ENCODE data around the gene CYYR1. TPM values are rescaled to one million over a fixed set of nuclear protein-coding genes. Genes with fewer than 3 reads are reported as not detected.

Gene CYYR1
- not detected for total RNA-seq
- polyA plus RNA-seq: not detected

DNA sequence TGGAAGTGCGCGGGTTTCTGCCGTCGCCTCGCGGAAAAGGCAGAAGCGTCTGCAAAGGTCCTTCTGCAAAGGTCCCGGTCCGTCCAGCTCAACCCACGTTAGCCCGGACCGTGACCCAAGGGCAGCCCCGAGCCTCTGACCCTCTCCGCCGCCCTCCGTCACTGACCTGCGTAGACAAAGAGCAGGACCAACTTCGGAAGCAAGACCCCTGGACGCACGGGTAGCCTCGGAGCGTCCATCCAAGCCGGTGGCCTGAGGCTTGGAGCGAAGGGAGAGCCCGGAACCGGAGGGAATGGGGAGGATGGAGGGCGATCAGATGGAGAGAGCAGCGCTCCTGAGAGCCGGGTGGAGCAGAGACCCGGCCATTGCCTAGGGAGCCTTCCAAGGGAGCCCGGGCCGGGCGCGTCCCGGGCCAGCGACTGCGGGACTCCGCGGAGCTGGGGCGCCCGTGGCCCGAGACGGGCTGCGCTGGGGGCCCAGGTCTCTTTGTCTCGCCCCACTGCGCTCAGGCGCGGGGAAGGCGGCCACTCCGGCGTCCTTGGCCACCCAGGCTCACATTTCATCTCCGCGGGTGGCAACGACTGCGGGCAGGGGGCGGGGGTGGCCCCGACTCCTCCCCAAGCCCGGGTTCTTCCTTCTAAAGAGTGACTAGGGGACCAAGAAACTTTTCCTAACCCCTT lies at the start of gene CYYR1:
Gene CYYR1 (minus strand): TSS at position 585 of the 680 bp plus-strand sequence. CDS start 346 bp downstream, at position 239.
- H3K4me1 Mint-ChIP-seq: peaks cover 0 to 4% (median 1%) of the 10 kb centered on the region in 4 donors
- intact Hi-C loops (cut with micrococcal nuclease): no loop called here
- ChIA-PET POLR2A (ENCODE audit: partially characterized antibody) (no interaction called here), CTCF (ENCODE audit: partially characterized antibody) (no interaction called here)
- no peaks in the 10 kb centered on the region for H3K9me3 ChIP-seq (ENCODE audit: control insufficient read depth in 1 of 2, low read length in 2 of 2)
- H3K4me1 ChIP-seq (ENCODE audit: insufficient read depth, low read length): no peaks in the 10 kb centered on the region
- no peaks in the 10 kb centered on the region for H3K36me3 Mint-ChIP-seq
- H3K27ac Mint-ChIP-seq: no peak within 1 kb of the TSS
- no peak within 1 kb of the TSS for H3K4me3 ChIP-seq (ENCODE audit: low read length in 2 of 2)
- no peaks in the 10 kb centered on the region for H3K27me3 ChIP-seq (ENCODE audit: insufficient read depth, low read length)
- no peak within 1 kb of the TSS for H3K27ac ChIP-seq (ENCODE audit: low read depth, low read length)
- H3K9me3 Mint-ChIP-seq: peaks cover 0 to 18% (median 8%) of the 10 kb centered on the region in 8 donors
- DNase-seq: no peak
- H3K4me3 Mint-ChIP-seq: peak within 1 kb of the TSS in 4 of 8 donors; percentile 8 to 65 (median 24)
- H3K36me3 ChIP-seq (ENCODE audit: insufficient read depth, low read length): no peaks in the 10 kb centered on the region
- H3K27me3 Mint-ChIP-seq: peaks cover 5 to 6% of the 10 kb centered on the region in 2 donors

DNA sequence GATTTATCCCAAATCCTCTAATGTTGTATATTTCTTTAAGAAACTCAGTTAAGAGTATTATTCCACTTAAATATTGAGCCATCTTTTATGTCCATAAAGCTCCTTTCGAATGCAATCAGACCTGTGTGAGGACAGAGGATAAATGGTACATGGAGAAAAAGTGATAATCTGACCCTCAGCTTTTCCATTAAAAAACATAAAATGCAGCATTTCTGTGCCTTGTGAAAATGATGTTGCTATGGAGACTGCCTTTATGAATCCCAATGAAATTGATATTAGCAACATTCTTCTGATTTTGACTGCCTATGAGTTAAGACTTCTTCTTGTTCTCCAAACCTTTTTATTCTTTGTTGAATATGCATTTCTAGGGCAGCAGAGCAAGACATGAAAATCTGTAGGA lies 44.1 kb upstream of the CYYR1 start:
- DNase-seq: no peak
- Histone ChIP-seq H3K27ac (ENCODE audit: low read depth, low read length) (no peak overlapping the region), H3K4me3 (ENCODE audit: low read length in 2 of 2) (no peak overlapping the region), H3K4me1 (ENCODE audit: insufficient read depth, low read length) (no peaks in the 10 kb centered on the region), H3K36me3 (ENCODE audit: insufficient read depth, low read length) (no peaks in the 10 kb centered on the region), H3K9me3 (ENCODE audit: control insufficient read depth in 1 of 2, low read length in 2 of 2) (no peaks in the 10 kb centered on the region), H3K27me3 (ENCODE audit: insufficient read depth, low read length) (no peaks in the 10 kb centered on the region)
- Mint-ChIP-seq H3K36me3 (no peaks in the 10 kb centered on the region), H3K27ac (no peak overlapping the region), H3K9me3 (peaks cover 0 to 2% (median 0%) of the 10 kb centered on the region in 8 donors), H3K4me3 (no peak overlapping the region), H3K4me1 (no peaks in the 10 kb centered on the region), H3K27me3 (peaks cover 0 to 4% of the 10 kb centered on the region in 2 donors)
- ChIA-PET CTCF (ENCODE audit: partially characterized antibody) (no interaction called here), POLR2A (ENCODE audit: partially characterized antibody) (no interaction called here)
- intact Hi-C loops (cut with micrococcal nuclease): no loop called here

DNA sequence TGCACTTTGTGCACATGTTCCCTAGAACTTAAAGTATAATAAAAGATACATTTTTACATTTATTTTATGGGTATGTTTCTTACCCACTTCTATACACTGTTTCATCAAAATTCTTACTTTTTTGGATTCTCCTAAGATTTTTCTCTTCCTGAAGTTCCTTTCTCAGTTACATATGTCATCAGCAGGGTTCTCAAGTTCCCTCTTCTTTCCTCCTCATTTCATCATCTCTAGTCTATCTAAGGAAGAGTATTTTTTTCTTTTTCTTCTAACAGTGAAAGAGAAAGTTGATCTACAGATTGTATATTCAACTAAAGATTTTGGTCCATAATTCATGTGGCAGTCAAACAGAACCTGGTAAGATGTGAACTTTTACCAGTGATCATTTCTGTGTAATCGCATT lies 41.2 kb upstream of the CYYR1 start:
- no peaks in the 10 kb centered on the region for H3K4me1 Mint-ChIP-seq
- Histone ChIP-seq H3K4me3 (ENCODE audit: low read length in 2 of 2) (no peak overlapping the region), H3K27ac (ENCODE audit: low read depth, low read length) (no peak overlapping the region), H3K4me1 (ENCODE audit: insufficient read depth, low read length) (no peaks in the 10 kb centered on the region), H3K9me3 (ENCODE audit: control insufficient read depth in 1 of 2, low read length in 2 of 2) (no peaks in the 10 kb centered on the region), H3K27me3 (ENCODE audit: insufficient read depth, low read length) (no peaks in the 10 kb centered on the region), H3K36me3 (ENCODE audit: insufficient read depth, low read length) (no peaks in the 10 kb centered on the region)
- intact Hi-C loops (cut with micrococcal nuclease): no loop called here
- no peak overlapping the region for H3K27ac Mint-ChIP-seq
- ChIA-PET CTCF (ENCODE audit: partially characterized antibody) (no interaction called here), POLR2A (ENCODE audit: partially characterized antibody) (no interaction called here)
- no peak overlapping the region for H3K4me3 Mint-ChIP-seq
- DNase-seq: no peak
- H3K27me3 Mint-ChIP-seq: peaks cover 0 to 4% of the 10 kb centered on the region in 2 donors
- peaks cover 0 to 3% (median 0%) of the 10 kb centered on the region in 8 donors for H3K9me3 Mint-ChIP-seq
- H3K36me3 Mint-ChIP-seq: no peaks in the 10 kb centered on the region

DNA sequence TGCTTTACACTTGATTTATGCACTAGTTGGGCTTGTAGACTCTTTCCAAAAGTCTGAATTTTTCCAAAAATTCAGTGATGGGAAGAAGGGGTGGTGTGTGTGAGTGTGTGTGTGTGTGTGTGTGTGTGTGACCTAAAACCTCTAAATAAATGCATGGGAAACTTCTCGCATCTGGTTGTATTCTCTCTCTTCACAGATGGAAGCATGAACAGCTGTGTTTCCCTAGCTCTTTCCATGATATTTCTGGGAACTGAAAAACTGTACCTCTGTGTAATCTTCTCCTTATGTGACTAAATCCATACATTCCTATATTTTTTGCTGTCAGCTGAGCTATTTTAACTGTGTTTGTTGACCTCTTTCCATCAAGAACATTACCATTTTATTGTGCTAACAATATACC lies 26.2 kb upstream of the CYYR1 start:
- no peak overlapping the region for H3K4me3 ChIP-seq (ENCODE audit: low read length in 2 of 2)
- Mint-ChIP-seq H3K27ac (no peak overlapping the region), H3K4me3 (no peak overlapping the region), H3K27me3 (no peaks in the 10 kb centered on the region), H3K36me3 (no peaks in the 10 kb centered on the region), H3K4me1 (no peaks in the 10 kb centered on the region), H3K9me3 (peaks cover 0 to 2% (median 0%) of the 10 kb centered on the region in 8 donors)
- H3K27me3 ChIP-seq (ENCODE audit: insufficient read depth, low read length): no peaks in the 10 kb centered on the region
- POLR2A ChIA-PET (ENCODE audit: partially characterized antibody): no interaction called here
- intact Hi-C loops (cut with micrococcal nuclease): no loop called here
- no peak overlapping the region for H3K27ac ChIP-seq (ENCODE audit: low read depth, low read length)
- CTCF ChIA-PET (ENCODE audit: partially characterized antibody): no interaction called here
- H3K36me3 ChIP-seq (ENCODE audit: insufficient read depth, low read length): no peaks in the 10 kb centered on the region
- no peaks in the 10 kb centered on the region for H3K4me1 ChIP-seq (ENCODE audit: insufficient read depth, low read length)
- no peaks in the 10 kb centered on the region for H3K9me3 ChIP-seq (ENCODE audit: control insufficient read depth in 1 of 2, low read length in 2 of 2)
- DNase-seq: no peak

DNA sequence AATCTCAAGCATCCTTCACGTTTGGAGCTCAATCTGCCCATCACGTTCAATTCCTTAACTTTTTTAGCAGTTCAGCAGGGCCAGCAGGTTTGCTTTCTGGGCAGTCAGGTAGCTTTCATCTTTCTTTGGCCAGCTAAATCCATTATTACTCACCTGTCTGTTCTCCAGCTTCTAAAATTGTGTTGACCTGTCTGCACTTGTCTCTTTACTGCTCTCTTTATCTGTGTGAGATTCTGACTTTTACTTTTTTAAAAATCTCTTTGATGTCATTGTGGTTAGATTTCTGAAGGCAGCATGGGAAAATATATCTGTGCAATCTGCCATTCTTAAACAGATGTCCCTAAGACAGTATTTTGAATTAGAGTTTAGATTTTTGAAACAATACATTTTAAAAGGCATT lies 24.9 kb upstream of the CYYR1 start:
- CTCF ChIA-PET (ENCODE audit: partially characterized antibody): no interaction called here
- Histone ChIP-seq H3K27me3 (ENCODE audit: insufficient read depth, low read length) (no peaks in the 10 kb centered on the region), H3K4me1 (ENCODE audit: insufficient read depth, low read length) (no peaks in the 10 kb centered on the region), H3K9me3 (ENCODE audit: control insufficient read depth in 1 of 2, low read length in 2 of 2) (no peaks in the 10 kb centered on the region), H3K27ac (ENCODE audit: low read depth, low read length) (no peak overlapping the region), H3K36me3 (ENCODE audit: insufficient read depth, low read length) (no peaks in the 10 kb centered on the region), H3K4me3 (ENCODE audit: low read length in 2 of 2) (no peak overlapping the region)
- Mint-ChIP-seq H3K9me3 (peaks cover 0 to 2% (median 0%) of the 10 kb centered on the region in 8 donors), H3K4me1 (no peaks in the 10 kb centered on the region), H3K36me3 (no peaks in the 10 kb centered on the region), H3K27ac (no peak overlapping the region), H3K27me3 (no peaks in the 10 kb centered on the region), H3K4me3 (no peak overlapping the region)
- DNase-seq: no peak
- intact Hi-C loops (cut with micrococcal nuclease): no loop called here
- POLR2A ChIA-PET (ENCODE audit: partially characterized antibody): no interaction called here

GRCh38 chr21:26597031-26597430 lies 23.9 kb upstream of the CYYR1 start:
- no peak overlapping the region for H3K4me3 ChIP-seq (ENCODE audit: low read length in 2 of 2)
- H3K4me1 Mint-ChIP-seq: no peaks in the 10 kb centered on the region
- no peak overlapping the region for H3K4me3 Mint-ChIP-seq
- H3K36me3 Mint-ChIP-seq: no peaks in the 10 kb centered on the region
- no peaks in the 10 kb centered on the region for H3K27me3 Mint-ChIP-seq
- H3K9me3 Mint-ChIP-seq: no peaks in the 10 kb centered on the region
- no peaks in the 10 kb centered on the region for H3K36me3 ChIP-seq (ENCODE audit: insufficient read depth, low read length)
- H3K4me1 ChIP-seq (ENCODE audit: insufficient read depth, low read length): no peaks in the 10 kb centered on the region
- intact Hi-C loops (cut with micrococcal nuclease): no loop called here
- POLR2A ChIA-PET (ENCODE audit: partially characterized antibody): no interaction called here
- no peak overlapping the region for H3K27ac ChIP-seq (ENCODE audit: low read depth, low read length)
- no peak for DNase-seq
- H3K27ac Mint-ChIP-seq: no peak overlapping the region
- CTCF ChIA-PET (ENCODE audit: partially characterized antibody): interaction anchor here (0.6 kb wide), 1 partner anchor 10 kb away, joined by 3 read pairs; no protein-coding TSS in a partner anchor
- H3K27me3 ChIP-seq (ENCODE audit: insufficient read depth, low read length): no peaks in the 10 kb centered on the region
- H3K9me3 ChIP-seq (ENCODE audit: control insufficient read depth in 1 of 2, low read length in 2 of 2): no peaks in the 10 kb centered on the region

DNA sequence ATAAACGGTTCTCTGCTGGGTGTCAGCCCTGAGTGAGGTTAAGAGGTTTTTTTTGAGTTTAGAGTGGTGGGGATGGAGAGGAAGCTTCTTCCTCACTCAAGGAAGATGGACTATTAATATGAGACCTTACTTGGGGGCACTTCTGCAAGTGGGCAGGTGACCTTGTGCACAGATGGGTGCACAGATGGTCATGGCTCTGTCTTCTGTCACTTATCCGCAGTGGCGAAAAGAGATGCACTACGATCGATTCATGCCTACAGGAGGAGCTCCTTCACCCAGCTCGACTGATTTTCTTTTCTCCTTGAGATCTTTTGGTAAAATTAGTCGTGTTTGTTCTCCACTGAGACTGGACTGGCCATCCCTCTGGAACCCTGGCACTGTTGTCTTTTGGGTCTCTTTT lies 22.9 kb upstream of the CYYR1 start:
- POLR2A ChIA-PET (ENCODE audit: partially characterized antibody): no interaction called here
- CTCF ChIA-PET (ENCODE audit: partially characterized antibody): no interaction called here
- H3K36me3 Mint-ChIP-seq: no peaks in the 10 kb centered on the region

More for the DNA sequence above, 22.9 kb upstream of the CYYR1 start:
- Mint-ChIP-seq H3K27me3 (no peaks in the 10 kb centered on the region), H3K4me3 (no peak overlapping the region), H3K4me1 (no peaks in the 10 kb centered on the region), H3K27ac (no peak overlapping the region), H3K9me3 (no peaks in the 10 kb centered on the region)
- Histone ChIP-seq H3K36me3 (ENCODE audit: insufficient read depth, low read length) (no peaks in the 10 kb centered on the region), H3K9me3 (ENCODE audit: control insufficient read depth in 1 of 2, low read length in 2 of 2) (no peaks in the 10 kb centered on the region), H3K4me3 (ENCODE audit: low read length in 2 of 2) (no peak overlapping the region), H3K27me3 (ENCODE audit: insufficient read depth, low read length) (no peaks in the 10 kb centered on the region), H3K4me1 (ENCODE audit: insufficient read depth, low read length) (no peaks in the 10 kb centered on the region), H3K27ac (ENCODE audit: low read depth, low read length) (no peak overlapping the region)
- intact Hi-C loops (cut with micrococcal nuclease): no loop called here
- no peak for DNase-seq

Measured in CD4-positive, alpha-beta memory T cell (primary cell).